H1 (cell line): Measurements from ENCODE around the gene SYCE3. TPM values are rescaled to one million over a fixed set of nuclear protein-coding genes. Genes with fewer than 3 reads are reported as not detected.

Source experiments
- ATF2 ChIP-seq: IDR thresholded peaks from 2 replicates; pipeline ENCODE4 v1.6.1; 2012; ENCODE audit warnings: low read length, inconsistent platforms
- CHD2 ChIP-seq: IDR thresholded peaks from 2 replicates; pipeline ENCODE4 v1.6.1; 2012; ENCODE audit warnings: low read length, improper control_type of control experiment
- CHD7 ChIP-seq: fragments of 300-600 bp; sonication (generic); IDR thresholded peaks from 2 replicates; pipeline ENCODE4 v1.7.1; 2012; ENCODE audit warnings: low read length, moderate library complexity, mild to moderate bottlenecking, inconsistent platforms; ENCODE audit not compliant: insufficient replicate concordance
- CTBP2 ChIP-seq: IDR thresholded peaks from 2 replicates; pipeline ENCODE4 v1.7.0; 2011; ENCODE audit warnings: borderline replicate concordance, mild to moderate bottlenecking, moderate library complexity, mixed read lengths, low read length; ENCODE audit not compliant: insufficient read depth, insufficient read length
- KDM5A ChIP-seq: fragments of 200-600 bp; IDR thresholded peaks from 2 replicates; pipeline ENCODE4 v1.7.1; 2012; ENCODE audit warnings: mild to moderate bottlenecking, low read length, inconsistent platforms, mixed read lengths
- RFX5 ChIP-seq: IDR thresholded peaks from 2 replicates; pipeline ENCODE4 v1.6.1; 2011; ENCODE audit warnings: low read depth, low read length, improper control_type of control experiment, borderline replicate concordance
- SAP30 ChIP-seq: fragments of 300-600 bp; sonication (generic); IDR thresholded peaks from 2 replicates; pipeline ENCODE4 v1.7.1; 2012; ENCODE audit warnings: low read length, moderate library complexity, mild to moderate bottlenecking, inconsistent platforms; ENCODE audit not compliant: insufficient read depth, insufficient replicate concordance
- TAF7 ChIP-seq: optimal IDR thresholded peaks from 2 replicates; pipeline ENCODE3; 2011; ENCODE audit warnings: low read depth, mild to moderate bottlenecking, inconsistent platforms, low read length, moderate library complexity, borderline replicate concordance
- polyA plus RNA-seq, 7 experiments: library from polyadenylated mRNA; depleted of rRNA in 3 of 7; stranded (reverse) in 5 of 7; unstranded in 2 of 7; fragments of >200 nt in 5 of 7; fragments of 200-250 nt in 2 of 7; gene quantifications; 1 replicate in 5 of 7; 2 replicates in 1 of 7; 4 replicates in 1 of 7; pipeline versions ENCODE4 v1.2.1 to v1.2.3, GENCODE V29; 2011 to 2013; ENCODE audit warnings: missing spikeins in 2 of 7, mixed read lengths in 2 of 7
- total RNA-seq: library from RNA; stranded (reverse); fragmentation: NEBNext Ultra II Directional; extraction: Animal tissue kit (Norgen Biotek cat#: 25700); gene quantifications from 2 replicates; pipeline ENCODE4 v1.2.1, GENCODE V29; 2021

Gene SYCE3
- total and polyA plus RNA-seq, 2 of the 8 experiments (the other 6 are each of a cell fraction or from before 2014, with no cell fraction given), result 1.9 TPM; not detected in 1

- TF ChIP-seq RFX5, result no peak
- no peak for TF ChIP-seq KDM5A
- TF ChIP-seq CTBP2, result no peak
- TF ChIP-seq ATF2, result no peak
- no peak for TF ChIP-seq CHD2
- TF ChIP-seq CHD7, result no peak
- no peak for TF ChIP-seq SAP30
- TF ChIP-seq TAF7, result no peak
Observed at GRCh38 chr22:50542416-50542927, 20.2 kb downstream of the SYCE3 start (continued).
